ENCODE results near the gene MKNK1.

DNA sequence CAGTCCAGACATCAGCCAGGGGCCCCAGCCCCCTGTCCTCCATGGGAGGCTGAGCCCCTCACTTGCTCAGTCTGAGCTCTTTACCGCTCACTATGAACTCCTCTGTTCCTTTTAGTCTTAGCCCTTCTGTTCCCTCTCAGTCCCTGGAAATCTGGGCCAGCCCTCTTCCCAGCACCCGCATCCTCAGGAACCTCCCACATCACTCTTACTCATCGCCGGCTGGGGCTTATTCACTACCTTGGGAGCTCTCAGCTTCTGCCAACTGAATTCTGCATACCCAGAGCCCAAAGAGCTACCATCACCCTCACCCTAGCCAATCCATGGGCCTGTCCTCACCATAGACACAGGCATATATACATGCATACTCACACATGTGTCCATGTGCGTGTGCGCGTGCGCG is 64.1 kb downstream of the MKNK1 start:
- TF ChIP-seq EP300 (IDR thresholded peaks at IDR 0.05) = no peak
- TF ChIP-seq, protein P1, sequence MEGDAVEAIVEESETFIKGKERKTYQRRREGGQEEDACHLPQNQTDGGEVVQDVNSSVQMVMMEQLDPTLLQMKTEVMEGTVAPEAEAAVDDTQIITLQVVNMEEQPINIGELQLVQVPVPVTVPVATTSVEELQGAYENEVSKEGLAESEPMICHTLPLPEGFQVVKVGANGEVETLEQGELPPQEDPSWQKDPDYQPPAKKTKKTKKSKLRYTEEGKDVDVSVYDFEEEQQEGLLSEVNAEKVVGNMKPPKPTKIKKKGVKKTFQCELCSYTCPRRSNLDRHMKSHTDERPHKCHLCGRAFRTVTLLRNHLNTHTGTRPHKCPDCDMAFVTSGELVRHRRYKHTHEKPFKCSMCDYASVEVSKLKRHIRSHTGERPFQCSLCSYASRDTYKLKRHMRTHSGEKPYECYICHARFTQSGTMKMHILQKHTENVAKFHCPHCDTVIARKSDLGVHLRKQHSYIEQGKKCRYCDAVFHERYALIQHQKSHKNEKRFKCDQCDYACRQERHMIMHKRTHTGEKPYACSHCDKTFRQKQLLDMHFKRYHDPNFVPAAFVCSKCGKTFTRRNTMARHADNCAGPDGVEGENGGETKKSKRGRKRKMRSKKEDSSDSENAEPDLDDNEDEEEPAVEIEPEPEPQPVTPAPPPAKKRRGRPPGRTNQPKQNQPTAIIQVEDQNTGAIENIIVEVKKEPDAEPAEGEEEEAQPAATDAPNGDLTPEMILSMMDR (IDR thresholded peaks at IDR 0.05) = no peak

Measured in stomach (tissue), 4 donors.